Epithelial cell of esophagus (primary cell): Measurements from ENCODE around the gene SLC22A17.

Experiments used
- DNase-seq: peaks from one replicate; pipeline ENCODE4 v3.0.0; 2010; ENCODE audit warnings: low read depth
- H3K4me3 ChIP-seq: 2 replicates; pipeline ENCODE4 v1.5.1; 2011; ENCODE audit warnings: mild to moderate bottlenecking, low read length, control low read depth
- CTCF ChIP-seq: IDR thresholded peaks from 2 replicates; pipeline ENCODE4 v1.5.1; 2011; ENCODE audit warnings: low read depth, mild to moderate bottlenecking, low read length, control low read depth, inconsistent platforms; ENCODE audit not compliant: insufficient read depth; ENCODE audit errors: missing control alignments

The SLC22A17 gene

DNA sequence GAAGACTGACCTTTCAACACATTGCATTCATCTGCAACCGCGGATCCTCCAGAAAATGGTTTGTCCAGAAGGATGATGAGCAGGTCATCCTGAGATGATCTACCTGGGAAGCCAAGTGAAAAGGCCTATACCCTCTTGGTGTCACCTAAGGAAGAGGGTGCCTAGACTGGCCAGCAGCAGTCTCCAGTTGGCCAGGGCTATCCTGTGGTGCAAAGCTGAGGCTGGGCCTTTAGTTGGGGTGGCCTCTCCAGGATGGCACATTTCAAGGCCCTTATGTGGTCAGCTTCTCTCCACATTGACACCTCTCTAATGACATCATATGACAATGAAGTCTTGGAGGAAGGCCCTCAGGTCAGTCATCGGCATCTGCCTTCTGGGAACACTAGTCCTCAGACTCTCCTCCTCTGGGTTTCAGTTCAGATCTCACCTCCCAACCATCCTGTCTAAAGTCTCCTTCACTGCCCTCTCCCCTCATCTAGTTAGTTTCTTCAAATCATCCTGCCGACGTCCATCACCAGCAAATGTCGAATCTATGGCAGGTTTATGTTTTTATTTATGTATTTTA is 3.3 kb upstream of the SLC22A17 start:
- DNase-seq = no peak
- H3K4me3 ChIP-seq = no peak overlapping the region
- TF ChIP-seq CTCF = no peak

DNA sequence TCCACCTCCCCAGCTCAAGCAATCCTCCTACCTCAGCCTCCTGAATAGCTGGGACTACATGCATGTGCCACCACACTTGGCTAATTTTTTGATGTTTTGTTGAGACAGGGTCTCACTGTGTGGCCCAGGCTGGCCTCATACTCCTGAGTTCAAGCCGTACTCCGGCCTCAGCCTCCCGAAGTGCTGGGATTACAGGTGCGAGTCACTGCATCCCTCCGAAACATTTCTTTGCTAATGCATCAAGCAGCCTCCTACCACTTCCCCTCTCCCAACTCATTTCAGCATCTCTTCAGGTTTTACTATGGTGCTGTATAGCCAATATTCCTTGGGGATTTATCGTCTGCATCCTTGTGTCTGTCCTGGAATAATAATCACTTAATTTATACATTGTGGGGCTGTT is 2.3 kb upstream of the SLC22A17 start:
- TF ChIP-seq CTCF = no peak
- DNase-seq = no peak
- H3K4me3 ChIP-seq = no peak overlapping the region

GRCh38 chr14:23353433-23353780 is 720 bp upstream of the SLC22A17 start:
- TF ChIP-seq CTCF = no peak
- no peak overlapping the region for H3K4me3 ChIP-seq
- no peak for DNase-seq

DNA sequence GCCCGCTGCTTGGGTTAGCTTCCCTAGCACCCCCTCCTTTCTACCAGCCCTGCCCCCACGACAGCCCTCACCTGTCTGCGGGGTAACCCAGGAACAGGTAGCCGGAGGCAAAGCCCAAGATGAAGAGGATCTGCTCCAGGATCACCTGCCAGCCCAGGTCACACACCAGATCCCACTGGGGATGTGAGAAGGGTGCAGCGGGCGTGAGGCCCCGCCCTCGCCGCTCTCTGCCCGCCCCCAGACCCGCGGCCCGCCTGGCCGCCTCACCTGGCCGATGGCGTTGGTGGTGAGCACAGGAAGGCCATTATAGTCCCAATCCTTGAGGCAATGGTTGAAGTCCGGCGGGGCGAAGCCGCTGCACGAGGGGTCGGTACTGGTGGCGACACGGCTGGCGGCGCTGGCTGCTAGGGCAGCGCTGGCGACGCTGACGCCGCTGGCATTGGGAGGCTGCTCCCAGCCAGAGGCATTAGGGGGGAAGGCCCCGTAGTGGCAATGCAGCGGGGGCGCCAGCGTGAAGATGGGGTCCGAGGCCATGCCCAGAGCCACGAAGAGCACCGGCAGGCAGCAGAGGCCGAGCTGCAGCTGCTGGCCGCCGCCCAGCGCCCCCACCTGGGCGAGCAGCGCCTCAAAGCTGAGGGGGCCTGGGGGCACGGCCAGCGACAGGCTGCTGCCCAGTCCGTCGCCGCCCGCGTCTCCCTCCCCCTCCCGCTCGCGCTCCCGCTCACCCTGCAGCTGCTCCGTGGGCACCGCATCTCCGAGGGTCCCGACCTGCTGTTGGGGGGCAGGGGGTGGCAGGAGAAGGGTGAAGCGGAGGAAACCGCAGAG is 794 bp downstream of the SLC22A17 start:
- no peak for TF ChIP-seq CTCF
- peak overlapping the region; percentile 48 for H3K4me3 ChIP-seq
- no peak for DNase-seq

- no peak for TF ChIP-seq CTCF
- no peak for DNase-seq
- H3K4me3 ChIP-seq = no peak overlapping the region
Observed at GRCh38 chr14:23349156-23349845, 3.4 kb downstream of the SLC22A17 start.

GRCh38 chr14:23348297-23348655 is 4.4 kb downstream of the SLC22A17 start:
- TF ChIP-seq CTCF = no peak
- H3K4me3 ChIP-seq = no peak overlapping the region
- DNase-seq = no peak
